Measurements from ENCODE around the gene C3orf18.

DNA sequence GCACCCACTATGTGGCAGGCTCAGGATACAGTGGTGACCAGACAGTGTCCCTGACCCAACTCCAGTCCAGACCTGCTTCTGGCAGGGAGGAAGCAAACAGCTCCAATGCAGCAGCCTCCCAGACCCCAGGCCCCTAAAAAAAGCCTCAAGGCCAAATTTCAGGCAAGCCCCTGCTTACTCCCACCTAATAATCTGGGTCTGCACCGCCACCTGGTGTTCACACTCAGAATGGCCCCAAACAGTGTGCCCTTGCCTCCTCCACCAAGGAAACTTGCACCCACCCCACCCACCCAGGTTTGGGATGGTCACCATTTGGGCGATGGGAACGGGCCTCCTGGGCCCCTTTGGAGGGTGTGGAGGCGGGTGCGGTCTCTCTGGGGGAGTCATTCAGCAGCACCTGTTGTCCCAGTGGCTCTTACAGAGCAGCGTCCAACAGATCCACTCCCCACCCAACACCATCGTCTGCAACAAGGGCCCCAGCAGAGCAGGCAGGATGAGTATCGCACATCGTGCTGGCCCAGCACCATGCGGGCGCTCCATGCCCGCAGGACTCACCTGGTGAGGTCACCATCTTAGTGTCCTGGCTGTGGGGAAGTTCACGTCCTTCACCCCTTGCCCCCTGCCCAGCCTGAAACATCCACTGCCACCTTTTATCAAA lies 17.3 kb downstream of the C3orf18 start:
- no peak for TF ChIP-seq EP300 (IDR thresholded peaks at IDR 0.05; ENCODE audit: borderline replicate concordance in 1 of 2, control insufficient read depth in 1 of 2, low read depth in 2 of 2, low read length in 2 of 2)
- TF ChIP-seq, protein P1, sequence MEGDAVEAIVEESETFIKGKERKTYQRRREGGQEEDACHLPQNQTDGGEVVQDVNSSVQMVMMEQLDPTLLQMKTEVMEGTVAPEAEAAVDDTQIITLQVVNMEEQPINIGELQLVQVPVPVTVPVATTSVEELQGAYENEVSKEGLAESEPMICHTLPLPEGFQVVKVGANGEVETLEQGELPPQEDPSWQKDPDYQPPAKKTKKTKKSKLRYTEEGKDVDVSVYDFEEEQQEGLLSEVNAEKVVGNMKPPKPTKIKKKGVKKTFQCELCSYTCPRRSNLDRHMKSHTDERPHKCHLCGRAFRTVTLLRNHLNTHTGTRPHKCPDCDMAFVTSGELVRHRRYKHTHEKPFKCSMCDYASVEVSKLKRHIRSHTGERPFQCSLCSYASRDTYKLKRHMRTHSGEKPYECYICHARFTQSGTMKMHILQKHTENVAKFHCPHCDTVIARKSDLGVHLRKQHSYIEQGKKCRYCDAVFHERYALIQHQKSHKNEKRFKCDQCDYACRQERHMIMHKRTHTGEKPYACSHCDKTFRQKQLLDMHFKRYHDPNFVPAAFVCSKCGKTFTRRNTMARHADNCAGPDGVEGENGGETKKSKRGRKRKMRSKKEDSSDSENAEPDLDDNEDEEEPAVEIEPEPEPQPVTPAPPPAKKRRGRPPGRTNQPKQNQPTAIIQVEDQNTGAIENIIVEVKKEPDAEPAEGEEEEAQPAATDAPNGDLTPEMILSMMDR (IDR thresholded peaks at IDR 0.05 in 2 of 3, conservative IDR thresholded peaks at IDR 0.05 in 1 of 3; ENCODE audit: control insufficient read depth in 2 of 3, extremely low read depth in 1 of 3, insufficient read depth in 1 of 3, low read depth in 3 of 3, low read length in 3 of 3) = peak; percentile 67 to 79 (median 70)
- no peak for TF ChIP-seq ESRRA (IDR thresholded peaks at IDR 0.05; ENCODE audit: low read length)
- TF ChIP-seq CBX5 (IDR thresholded peaks at IDR 0.05; ENCODE audit: low read depth) = no peak
- TF ChIP-seq ATF7 (IDR thresholded peaks at IDR 0.05; ENCODE audit: low read depth) = no peak
- no peak for TF ChIP-seq BHLHE40 (IDR thresholded peaks at IDR 0.05; ENCODE audit: borderline replicate concordance in 1 of 2, low read depth in 2 of 2, low read length in 1 of 2)
- TF ChIP-seq BACH1 (IDR thresholded peaks at IDR 0.05; ENCODE audit: borderline replicate concordance) = no peak
